SK-N-SH (cell line): ENCODE data around the gene OSBP2. TPM values are rescaled to one million over a fixed set of nuclear protein-coding genes. Genes with fewer than 3 reads are reported as not detected.

Source experiments
- CTCF ChIA-PET: fragments of 300-600, 350-600 bp; formaldehyde crosslinking; extraction: SDS; loops from one replicate; lab custom pipeline; 2021; lab: Yijun Ruan, JAX
- POLR2A ChIA-PET: fragments of 350-600 bp; sonication (Branson Sonifier 250); formaldehyde crosslinking; extraction: SDS; loops from one replicate; lab custom pipeline; 2020; ENCODE audit warnings: antibody characterized with exemption, inconsistent platforms; lab: Yijun Ruan, JAX
- DNase-seq: peaks from one replicate; pipeline ENCODE4 v3.0.0; 2012
- H2AFZ ChIP-seq: fragments of 200-600 bp; sonication (generic); 2 replicates; pipeline ENCODE4 v1.8.1; 2016; ENCODE audit warnings: antibody characterized with exemption, mild to moderate bottlenecking, low read depth
- H3F3A ChIP-seq: fragments of 200-600 bp; sonication (generic); replicated peaks from 2 replicates; pipeline ENCODE3; 2016; ENCODE audit warnings: antibody characterized with exemption, mild to moderate bottlenecking; ENCODE audit not compliant: insufficient read depth
- H3K27ac ChIP-seq, 2 experiments: fragments of 200-500 bp in 1 of 2; fragments of 200-600 bp in 1 of 2; sonication (Bioruptor generic) in 1 of 2; sonication (generic), shearing (Covaris generic) in 1 of 2; 2 replicates each; pipeline versions ENCODE4 v1.5.1 to v1.6.1; 2014 to 2016; ENCODE audit warnings: low read depth in 2 of 2, inconsistent platforms in 1 of 2, low read length in 1 of 2, mild to moderate bottlenecking in 1 of 2, mixed read lengths in 1 of 2
- H3K27me3 ChIP-seq: fragments of 200-600 bp; sonication (generic), shearing (Covaris generic); 2 replicates; pipeline ENCODE4 v1.6.1; 2016; ENCODE audit warnings: mixed run types; ENCODE audit not compliant: insufficient read depth
- H3K36me3 ChIP-seq, 2 experiments: fragments of 200-500 bp in 1 of 2; fragments of 200-600 bp in 1 of 2; sonication (Bioruptor generic) in 1 of 2; sonication (generic) in 1 of 2; replicated peaks in 1 of 2; 2 replicates each; pipeline versions ENCODE3 to v1.5.1; 2014 to 2016; ENCODE audit warnings: low read length in 1 of 2, mild to moderate bottlenecking in 1 of 2; ENCODE audit not compliant: insufficient read depth in 2 of 2, control insufficient read depth in 1 of 2
- H3K4me1 ChIP-seq, 2 experiments: fragments of 200-500 bp in 1 of 2; fragments of 200-600 bp in 1 of 2; sonication (Bioruptor generic) in 1 of 2; sonication (generic), shearing (Covaris generic) in 1 of 2; 2 replicates each; pipeline versions ENCODE4 v1.5.1 to v1.6.1; 2014 to 2016; ENCODE audit warnings: low read depth in 1 of 2, low read length in 1 of 2, mixed run types in 1 of 2; ENCODE audit not compliant: insufficient read depth in 2 of 2, control insufficient read depth in 1 of 2
- H3K4me2 ChIP-seq: fragments of 200-600 bp; sonication (generic), shearing (Covaris generic); 2 replicates; pipeline ENCODE4 v1.6.1; 2017; ENCODE audit warnings: mixed run types
- H3K4me3 ChIP-seq, 2 experiments: fragments of 200-500 bp in 1 of 2; fragments of 200-600 bp in 1 of 2; sonication (Bioruptor generic) in 1 of 2; sonication (generic), shearing (Covaris generic) in 1 of 2; 2 replicates each; pipeline versions ENCODE4 v1.5.1 to v1.8.1; 2014 to 2016; ENCODE audit warnings: low read depth in 2 of 2, inconsistent platforms in 1 of 2, low read length in 1 of 2, mild to moderate bottlenecking in 1 of 2, mixed read lengths in 1 of 2, moderate library complexity in 1 of 2
- H3K79me2 ChIP-seq: fragments of 200-600 bp; sonication (generic); 2 replicates; pipeline ENCODE4 v1.8.1; 2017; ENCODE audit warnings: mild to moderate bottlenecking; ENCODE audit not compliant: insufficient read depth
- H3K9ac ChIP-seq: fragments of 200-600 bp; sonication (generic); 2 replicates; pipeline ENCODE4 v1.6.1; 2017; ENCODE audit warnings: mixed run types
- H3K9me2 ChIP-seq: fragments of 200-600 bp; sonication (generic); 2 replicates; pipeline ENCODE4 v1.6.1; 2017; ENCODE audit warnings: mixed run types
- H3K9me3 ChIP-seq: fragments of 200-600 bp; sonication (generic); 2 replicates; pipeline ENCODE4 v1.6.1; 2017; ENCODE audit warnings: mixed run types, mild to moderate bottlenecking, moderate library complexity
- H4K20me1 ChIP-seq: fragments of 200-600 bp; sonication (generic); 2 replicates; pipeline ENCODE4 v1.6.1; 2017; ENCODE audit warnings: mild to moderate bottlenecking, mixed run types; ENCODE audit not compliant: insufficient read depth
- CHD2 ChIP-seq: fragments of 150-350 bp; IDR thresholded peaks from 2 replicates; pipeline ENCODE4 v1.6.1; 2018; ENCODE audit warnings: low read length; ENCODE audit not compliant: partially characterized antibody
- CTCF ChIP-seq: fragments of 200-600 bp; sonication (generic); IDR thresholded peaks from 2 replicates; pipeline ENCODE4 v1.6.1; 2017; ENCODE audit warnings: antibody characterized with exemption, mild to moderate bottlenecking, moderate library complexity
- ELF1 ChIP-seq: IDR thresholded peaks from 2 replicates; pipeline ENCODE4 v1.4.0; 2012
- EZH2phosphoT487 ChIP-seq: fragments of 200-600 bp; sonication (generic); IDR thresholded peaks from 2 replicates; pipeline ENCODE4 v1.6.1; 2017; ENCODE audit warnings: low read depth, mixed run types, mild to moderate bottlenecking, antibody characterized with exemption, moderate library complexity, borderline replicate concordance
- FOSL2 ChIP-seq: IDR thresholded peaks from 2 replicates; pipeline ENCODE4 v1.4.0; 2012; ENCODE audit warnings: low read depth, mild to moderate bottlenecking, moderate library complexity, borderline replicate concordance
- FOXM1 ChIP-seq: IDR thresholded peaks from 2 replicates; pipeline ENCODE4 v1.4.0; 2012; ENCODE audit warnings: low read depth, mild to moderate bottlenecking
- GATA2 ChIP-seq: sonication (generic); formaldehyde crosslinking; IDR thresholded peaks from 2 replicates; pipeline ENCODE4 v1.5.0; 2020; ENCODE audit warnings: mild to moderate bottlenecking, missing genetic modification reagents
- IRF3 ChIP-seq: fragments of 150-350 bp; IDR thresholded peaks from 2 replicates; pipeline ENCODE4 v1.6.1; 2016; ENCODE audit warnings: mild to moderate bottlenecking, low read depth, low read length
- MEF2A ChIP-seq: IDR thresholded peaks from 2 replicates; pipeline ENCODE4 v1.4.0; 2012; ENCODE audit warnings: low read depth, borderline replicate concordance
- POLR2AphosphoS5 ChIP-seq: IDR thresholded peaks from 2 replicates; pipeline ENCODE4 v1.6.1; 2012; ENCODE audit warnings: low read depth, low read length
- RCOR1 ChIP-seq: fragments of 150-350 bp; IDR thresholded peaks from 2 replicates; pipeline ENCODE4 v1.6.1; 2017; ENCODE audit warnings: antibody characterized with exemption, low read length
- SIN3A ChIP-seq: IDR thresholded peaks from 2 replicates; pipeline ENCODE4 v1.6.1; 2012; ENCODE audit warnings: low read depth, mild to moderate bottlenecking, low read length, moderate library complexity, borderline replicate concordance
- SMC3 ChIP-seq: IDR thresholded peaks from 2 replicates; pipeline ENCODE4 v1.6.1; 2012; ENCODE audit warnings: low read depth, low read length, improper control_type of control experiment
- TCF12 ChIP-seq: IDR thresholded peaks from 2 replicates; pipeline ENCODE4 v1.4.0; 2012
- TEAD4 ChIP-seq: IDR thresholded peaks from 2 replicates; pipeline ENCODE4 v1.4.0; 2012; ENCODE audit warnings: mild to moderate bottlenecking, borderline replicate concordance; ENCODE audit not compliant: insufficient read depth
- USF2 ChIP-seq: fragments of 150-350 bp; IDR thresholded peaks from 2 replicates; pipeline ENCODE4 v1.6.1; 2017; ENCODE audit warnings: antibody characterized with exemption, low read length, low read depth, borderline replicate concordance
- YY1 ChIP-seq: IDR thresholded peaks from 2 replicates; pipeline ENCODE4 v1.4.0; 2012; ENCODE audit warnings: low read depth, mild to moderate bottlenecking
- ZBTB33 ChIP-seq: IDR thresholded peaks from 2 replicates; pipeline ENCODE4 v1.4.0; 2012; ENCODE audit warnings: low read depth, borderline replicate concordance
- WGBS: methylation state at CpG from one replicate; pipeline ENCODE4 v1.1.6; 2017; ENCODE audit warnings: low lambda C conversion rate; 5-methylcytosine and 5-hydroxymethylcytosine counted together
- polyA plus RNA-seq, 3 experiments: library from polyadenylated mRNA; depleted of rRNA; stranded (reverse); fragments of >200 nt; gene quantifications; 2 replicates each; pipeline ENCODE4 v1.2.3, GENCODE V29; 2012

OSBP2 gene
- polyA plus RNA-seq, 1 of the 3 experiments (the other 2 are of a cell fraction) = 3.1 TPM

GRCh38 chr22:30790366-30790765 is 95.7 kb downstream of the OSBP2 start:
- H2AFZ ChIP-seq = no peak overlapping the region
- peaks cover 0 to 4% of the 10 kb centered on the region in 2 experiments; a peak in 1 of 4 replicates for H3K4me1 ChIP-seq
- no peak overlapping the region for H3K4me3 ChIP-seq
- ChIA-PET CTCF (interaction anchor here (0.8 to 1.3 kb wide), 3 partner anchors 69 to 156 kb away, joined by 3 to 4 read pairs (median 3); no protein-coding TSS in a partner anchor), POLR2A (no interaction called here)
- H3K9ac ChIP-seq = no peak overlapping the region
- H3K79me2 ChIP-seq = no peaks in the 10 kb centered on the region
- 92% methylated on average over 2 of the region's 2 CpGs for WGBS
- no peaks in the 10 kb centered on the region for H4K20me1 ChIP-seq
- H3K27ac ChIP-seq = no peak overlapping the region
- peaks cover 3% of the 10 kb centered on the region for H3F3A ChIP-seq
- H3K36me3 ChIP-seq = no peaks in the 10 kb centered on the region
- no peak overlapping the region for H3K4me2 ChIP-seq
- 0 out of 2 replicates have a peak, but pooled peaks cover 3% of the 10 kb centered on the region for H3K9me3 ChIP-seq
- no peaks in the 10 kb centered on the region for H3K9me2 ChIP-seq
- no peak for DNase-seq
- TF ChIP-seq POLR2AphosphoS5 (no peak), ELF1 (no peak), CHD2 (no peak), SMC3 (no peak), USF2 (no peak), YY1 (no peak), FOXM1 (no peak), GATA2 (no peak), TEAD4 (no peak), SIN3A (no peak), IRF3 (no peak), CTCF (no peak)
- H3K27me3 ChIP-seq = no peaks in the 10 kb centered on the region

- peaks cover 3% of the 10 kb centered on the region for H3F3A ChIP-seq
- ChIA-PET CTCF (interaction anchor here (0.6 to 2.7 kb wide), 2 partner anchors 11 to 58 kb away, joined by 3 to 10 read pairs; no protein-coding TSS in a partner anchor), POLR2A (interaction anchor here (0.5 kb wide), 1 partner anchor 10 kb away, joined by 3 read pairs; no protein-coding TSS in a partner anchor)
- no peaks in the 10 kb centered on the region for H3K36me3 ChIP-seq
- no peaks in the 10 kb centered on the region for H3K9me2 ChIP-seq
- no peaks in the 10 kb centered on the region for H4K20me1 ChIP-seq
- H3K4me2 ChIP-seq = no peak overlapping the region
- H3K4me1 ChIP-seq = peaks cover 0 to 4% of the 10 kb centered on the region in 2 experiments; a peak in 1 of 4 replicates
- no peak overlapping the region for H3K4me3 ChIP-seq
- H3K9ac ChIP-seq = no peak overlapping the region
- no peaks in the 10 kb centered on the region; the same call in 1 of the 2 replicates for H3K79me2 ChIP-seq
- H3K27me3 ChIP-seq = no peaks in the 10 kb centered on the region
- H2AFZ ChIP-seq = no peak overlapping the region
- WGBS = 84% methylated on average over 4 of the region's 4 CpGs
- H3K9me3 ChIP-seq = 0 out of 2 replicates have a peak, but pooled peaks cover 3% of the 10 kb centered on the region
- DNase-seq = no peak
- no peak overlapping the region for H3K27ac ChIP-seq
- TF ChIP-seq ZBTB33 (no peak), RCOR1 (no peak), YY1 (no peak), MEF2A (no peak), TEAD4 (no peak), EZH2phosphoT487 (no peak), IRF3 (no peak), TCF12 (no peak), FOSL2 (no peak), USF2 (no peak)
These were observed 97.8 kb downstream of the OSBP2 start for GRCh38 chr22:30792456-30792855.
